Smooth muscle cell of the umbilical artery (primary cell): Measurements from ENCODE around the gene CFAP299. TPM values are rescaled to one million over a fixed set of nuclear protein-coding genes. Genes with fewer than 3 reads are reported as not detected.

ENCODE experiments used
- total RNA-seq: library from RNA; depleted of rRNA; stranded (reverse); fragments of >200 nt; gene quantifications from 2 replicates; pipeline ENCODE4 v1.2.3, GENCODE V29; 2014

CFAP299 gene
- 1.5 and 2.3 TPM in 2 replicates for total RNA-seq

DNA sequence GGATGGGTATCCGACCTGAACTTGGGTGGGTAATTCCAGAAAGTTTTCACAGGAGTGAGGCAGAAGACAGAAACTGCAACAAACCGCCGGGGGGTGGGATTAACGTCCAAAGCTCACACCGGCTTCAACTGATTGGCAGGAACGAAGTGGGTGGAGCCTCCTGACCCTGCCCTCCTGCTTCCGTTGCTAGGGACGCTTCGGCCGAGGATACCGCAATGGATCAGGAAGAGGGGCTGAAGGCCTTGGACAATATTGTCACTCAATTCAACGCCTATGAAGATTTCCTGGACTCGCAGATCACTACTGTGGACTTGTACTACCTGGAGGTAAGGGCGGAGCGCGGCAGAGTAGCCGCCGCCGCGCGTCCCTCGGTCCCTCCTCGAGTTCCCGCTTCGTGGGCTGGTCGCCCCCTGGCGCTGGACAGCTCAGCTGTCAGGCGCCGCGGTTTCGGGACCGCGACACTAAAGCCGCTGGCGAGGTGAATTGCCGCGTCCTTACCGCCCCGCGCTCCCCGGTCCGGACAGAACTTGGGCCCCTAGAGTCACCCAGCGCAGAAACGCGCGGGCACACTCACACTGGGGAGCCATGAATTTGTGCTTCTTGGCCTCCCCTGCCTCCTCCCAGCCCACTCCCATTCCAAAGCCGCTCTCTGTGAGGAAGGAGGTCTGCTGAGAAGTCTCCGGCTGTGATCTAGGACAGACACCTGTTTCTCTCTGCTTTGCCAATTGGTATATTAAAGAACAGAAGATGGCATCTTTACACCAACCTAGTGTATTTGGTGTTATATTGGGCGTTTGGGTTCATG is at the start of gene CFAP299:
CFAP299 (plus strand) TSS at position 177 of the 805 bp plus-strand sequence.

Other genes with a start within 250 kb of the CFAP299 start
- gene PRDM8, start 138.2 kb upstream of the CFAP299 start, total RNA-seq = 11.9 and 40.7 TPM in 2 replicates
- 3.9 and 33.6 TPM in 2 replicates for gene FGF5, start 69.1 kb upstream of the CFAP299 start, total RNA-seq